Type B pancreatic cell (in vitro differentiated cells): ENCODE results near the gene FASLG. TPM values are rescaled to one million over a fixed set of nuclear protein-coding genes. Genes with fewer than 3 reads are reported as not detected.

Experiments
- DNase-seq: peaks from one replicate; pipeline ENCODE4 v3.0.0; 2021; ENCODE audit warnings: mixed read lengths; ENCODE audit not compliant: unreplicated experiment; ENCODE audit errors: extremely low spot score
- H3K27ac Mint-ChIP-seq: 2 replicates; pipeline ENCODE4 v1.8.0; 2021; ENCODE audit warnings: mild to moderate bottlenecking, mixed read lengths
- H3K27me3 Mint-ChIP-seq: 2 replicates; pipeline ENCODE4 v1.8.0; 2021; ENCODE audit warnings: mixed read lengths
- H3K36me3 Mint-ChIP-seq: 2 replicates; pipeline ENCODE4 v1.8.0; 2021; ENCODE audit warnings: mixed read lengths
- H3K4me1 Mint-ChIP-seq: one replicate; pipeline ENCODE4 v1.8.0; 2021; ENCODE audit warnings: mixed read lengths; ENCODE audit not compliant: unreplicated experiment
- H3K4me3 Mint-ChIP-seq: 2 replicates; pipeline ENCODE4 v1.8.0; 2021; ENCODE audit warnings: mild to moderate bottlenecking, mixed read lengths
- H3K9me3 Mint-ChIP-seq: 2 replicates; pipeline ENCODE4 v1.8.0; 2021; ENCODE audit warnings: mixed read lengths
- CTCF ChIP-seq: fragments of 200-600 bp; sonication (generic); conservative IDR thresholded peaks from 2 replicates; pipeline ENCODE4 v1.5.0; 2021; ENCODE audit warnings: antibody characterized with exemption, mild to moderate bottlenecking
- long read RNA-seq: library from polyadenylated mRNA; unstranded; transcript quantifications from one replicate; pipeline ENCODE4 v2.0.0, GENCODE V29; 2020
- total RNA-seq: library from RNA; stranded (reverse); gene quantifications from 2 replicates; pipeline ENCODE4 v1.2.1, GENCODE V29; 2021; ENCODE audit warnings: low replicate concordance

The FASLG gene
- not detected in 2 replicates for total RNA-seq
- long read RNA-seq = 0 reads

DNA sequence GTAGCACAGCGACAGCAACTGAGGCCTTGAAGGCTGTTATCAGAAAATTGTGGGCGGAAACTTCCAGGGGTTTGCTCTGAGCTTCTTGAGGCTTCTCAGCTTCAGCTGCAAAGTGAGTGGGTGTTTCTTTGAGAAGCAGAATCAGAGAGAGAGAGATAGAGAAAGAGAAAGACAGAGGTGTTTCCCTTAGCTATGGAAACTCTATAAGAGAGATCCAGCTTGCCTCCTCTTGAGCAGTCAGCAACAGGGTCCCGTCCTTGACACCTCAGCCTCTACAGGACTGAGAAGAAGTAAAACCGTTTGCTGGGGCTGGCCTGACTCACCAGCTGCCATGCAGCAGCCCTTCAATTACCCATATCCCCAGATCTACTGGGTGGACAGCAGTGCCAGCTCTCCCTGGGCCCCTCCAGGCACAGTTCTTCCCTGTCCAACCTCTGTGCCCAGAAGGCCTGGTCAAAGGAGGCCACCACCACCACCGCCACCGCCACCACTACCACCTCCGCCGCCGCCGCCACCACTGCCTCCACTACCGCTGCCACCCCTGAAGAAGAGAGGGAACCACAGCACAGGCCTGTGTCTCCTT is at the start of gene FASLG:
Gene FASLG, plus strand, starts transcription at position 233 of the 583 bp plus-strand sequence. Its CDS starts 99 bp downstream, at position 332.
- Mint-ChIP-seq H3K4me1 (no peaks in the 10 kb centered on the region), H3K36me3 (no peaks in the 10 kb centered on the region), H3K4me3 (no peak within 1 kb of the TSS), H3K27me3 (peaks cover 5% of the 10 kb centered on the region), H3K27ac (no peak within 1 kb of the TSS), H3K9me3 (peaks cover 6% of the 10 kb centered on the region)
- no peak for TF ChIP-seq CTCF
- no peak for DNase-seq

DNA sequence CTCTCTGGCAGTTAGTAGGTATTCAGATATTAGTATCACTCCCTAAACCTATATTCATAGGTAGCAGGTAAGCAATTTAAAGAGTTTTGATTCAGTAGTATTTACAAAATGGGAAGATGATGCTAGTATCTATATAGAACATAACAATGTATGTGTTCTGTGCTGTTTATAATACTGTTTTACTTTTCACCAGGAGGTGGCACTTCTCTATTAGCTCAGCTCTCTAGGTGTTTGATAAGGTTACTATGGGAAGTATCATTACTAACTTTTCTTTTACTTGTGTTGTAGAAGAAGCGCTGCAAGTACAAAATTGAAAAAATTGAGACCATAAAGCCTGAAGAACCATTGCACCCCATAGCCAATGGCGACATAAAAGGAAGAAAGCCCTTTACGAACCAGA is 49.4 kb upstream of the FASLG start:
- Mint-ChIP-seq H3K27ac (no peak overlapping the region), H3K9me3 (no peaks in the 10 kb centered on the region), H3K27me3 (no peaks in the 10 kb centered on the region), H3K4me3 (no peak overlapping the region), H3K36me3 (peaks cover 28% of the 10 kb centered on the region), H3K4me1 (peaks cover 6% of the 10 kb centered on the region)
- TF ChIP-seq CTCF = peak; percentile 49
- DNase-seq = no peak

GRCh38 chr1:172612478-172612877 is 46.4 kb upstream of the FASLG start:
- H3K36me3 Mint-ChIP-seq = peaks cover 25% of the 10 kb centered on the region
- H3K9me3 Mint-ChIP-seq = peaks cover 9% of the 10 kb centered on the region
- no peak for DNase-seq
- TF ChIP-seq CTCF = no peak
- H3K4me3 Mint-ChIP-seq = no peak overlapping the region
- H3K27ac Mint-ChIP-seq = no peak overlapping the region
- no peaks in the 10 kb centered on the region for H3K27me3 Mint-ChIP-seq
- peaks cover 11% of the 10 kb centered on the region for H3K4me1 Mint-ChIP-seq

DNA sequence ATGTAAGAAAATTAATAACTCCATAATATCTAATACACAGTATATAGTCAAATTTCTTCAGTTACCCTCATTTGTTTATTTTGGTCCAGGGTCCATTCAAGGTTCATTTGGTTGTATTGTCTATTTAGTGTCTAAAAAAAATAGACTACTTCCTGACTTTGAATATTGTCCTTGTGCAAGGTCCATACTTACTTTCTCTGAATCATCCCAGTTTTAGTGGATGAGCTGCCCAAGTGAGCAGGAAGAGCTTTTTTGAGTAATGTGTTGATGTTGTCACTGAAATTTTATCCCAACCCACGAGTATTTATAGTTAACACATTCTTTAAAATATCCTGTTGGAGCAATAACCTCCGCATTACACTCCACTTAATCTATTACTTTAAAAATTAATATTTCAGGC is 45.6 kb upstream of the FASLG start:
- no peak for TF ChIP-seq CTCF
- no peak for DNase-seq
- no peak overlapping the region for H3K4me3 Mint-ChIP-seq
- peaks cover 25% of the 10 kb centered on the region for H3K36me3 Mint-ChIP-seq
- H3K27me3 Mint-ChIP-seq = no peaks in the 10 kb centered on the region
- H3K9me3 Mint-ChIP-seq = peaks cover 13% of the 10 kb centered on the region
- H3K27ac Mint-ChIP-seq = no peak overlapping the region
- peaks cover 6% of the 10 kb centered on the region for H3K4me1 Mint-ChIP-seq

- H3K36me3 Mint-ChIP-seq = peaks cover 8% of the 10 kb centered on the region
- TF ChIP-seq CTCF = no peak
- no peak for DNase-seq
- H3K9me3 Mint-ChIP-seq = peaks cover 26% of the 10 kb centered on the region
- peaks cover 5% of the 10 kb centered on the region for H3K4me1 Mint-ChIP-seq
- H3K27me3 Mint-ChIP-seq = no peaks in the 10 kb centered on the region
- no peak overlapping the region for H3K4me3 Mint-ChIP-seq
- no peak overlapping the region for H3K27ac Mint-ChIP-seq
These were observed 42.7 kb upstream of the FASLG start for GRCh38 chr1:172616195-172616594.
